ENCODE results near the gene ITPRIPL2.

Gene ITPRIPL2

GRCh38 chr16:19123535-19124178, 9.9 kb downstream of the ITPRIPL2 start:
- DNase-seq: no peak

- DNase-seq: no peak
These were observed 12.5 kb downstream of the ITPRIPL2 start for GRCh38 chr16:19126300-19126699.

- no peak for DNase-seq
These were observed 13.4 kb downstream of the ITPRIPL2 start for GRCh38 chr16:19127205-19127604.

GRCh38 chr16:19127674-19128131, 13.9 kb downstream of the ITPRIPL2 start:
- DNase-seq: no peak

- DNase-seq: no peak
These were observed 14.9 kb downstream of the ITPRIPL2 start for GRCh38 chr16:19128454-19129200.

DNA sequence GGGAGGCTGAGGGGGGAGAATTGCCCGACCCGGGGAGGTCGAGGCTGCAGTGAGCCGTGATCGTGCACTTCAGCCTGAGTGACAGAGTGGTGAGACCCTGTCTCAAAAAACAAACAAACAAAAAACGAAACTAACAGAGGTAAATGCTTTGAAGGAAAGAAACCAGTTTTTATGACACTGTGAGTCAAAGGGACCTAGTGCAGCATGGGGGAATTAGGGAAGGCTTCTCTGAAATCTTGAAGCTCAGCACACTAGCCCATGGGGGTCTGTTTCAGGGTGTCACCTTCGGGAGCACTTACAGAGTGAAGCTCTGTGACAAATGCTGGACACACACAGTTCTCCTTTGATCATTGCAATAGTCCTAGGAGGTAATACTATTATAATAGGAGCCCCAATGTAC, 16.6 kb downstream of the ITPRIPL2 start:
- DNase-seq: no peak

GRCh38 chr16:19130852-19131824, 17.4 kb downstream of the ITPRIPL2 start:
- no peak for DNase-seq

DNA sequence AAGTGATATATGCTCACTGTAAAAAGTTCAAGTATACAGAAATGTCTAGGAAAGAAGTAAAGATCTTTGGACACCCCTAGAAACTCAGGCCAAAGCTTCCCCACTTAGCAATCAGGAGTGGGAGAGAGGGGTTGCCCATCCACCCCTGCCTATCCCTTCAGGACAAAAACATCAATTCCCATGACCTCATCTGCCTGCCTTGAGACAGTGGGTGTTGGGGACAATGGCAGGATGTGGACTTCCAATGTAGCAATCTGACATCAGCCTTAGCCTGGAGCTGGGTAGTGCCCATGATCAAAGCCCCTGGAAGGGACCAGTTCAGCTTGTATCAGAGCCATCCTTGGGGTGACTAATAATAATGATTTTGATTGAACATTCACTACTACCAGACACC, 18.1 kb downstream of the ITPRIPL2 start:
- DNase-seq: no peak

GRCh38 chr16:19132255-19132654, 18.5 kb downstream of the ITPRIPL2 start:
- DNase-seq: no peak

DNA sequence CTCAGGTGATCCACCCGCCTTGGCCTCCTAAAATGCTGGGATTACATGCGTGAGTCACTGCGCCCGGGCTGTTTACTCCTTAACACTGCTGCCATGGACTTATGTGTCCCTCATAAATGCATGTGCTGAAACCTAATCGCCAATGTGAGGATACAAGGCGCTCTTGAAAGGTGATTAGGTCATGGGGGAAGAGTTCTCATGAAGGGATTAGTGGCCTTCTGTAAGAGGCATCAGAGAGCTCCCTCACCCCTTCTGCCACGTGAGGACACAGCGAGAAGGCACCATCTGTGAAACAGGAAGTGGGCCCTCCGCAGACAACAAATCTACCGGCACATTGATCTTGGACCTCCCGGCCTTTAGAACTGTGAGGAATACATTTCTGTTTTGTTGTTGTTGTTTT, 19.1 kb downstream of the ITPRIPL2 start:
- DNase-seq: no peak

DNA sequence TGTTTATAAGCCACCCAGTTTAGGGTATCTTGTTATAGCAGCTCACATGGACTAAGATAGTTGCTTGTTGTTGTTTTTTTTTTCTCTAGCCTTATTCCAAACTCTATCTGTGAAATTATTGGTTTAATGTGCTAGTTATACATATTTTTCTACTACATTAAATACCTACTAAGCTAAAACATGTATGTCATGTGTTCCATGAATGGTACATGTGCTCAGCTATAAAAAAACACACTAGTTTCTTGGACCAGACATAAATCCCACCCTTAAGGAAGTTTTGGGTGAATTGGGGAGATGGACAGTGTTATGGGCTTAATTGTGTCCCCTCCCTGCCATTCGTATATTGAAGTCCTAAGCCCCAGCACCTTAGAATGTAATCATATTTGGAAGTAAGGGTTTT, 19.8 kb downstream of the ITPRIPL2 start:
- no peak for DNase-seq

- DNase-seq: no peak
These were observed 21.6 kb downstream of the ITPRIPL2 start for GRCh38 chr16:19135201-19135842.

- DNase-seq: no peak
These were observed 22.2 kb downstream of the ITPRIPL2 start for GRCh38 chr16:19135896-19136438.

GRCh38 chr16:19136549-19137196, 22.9 kb downstream of the ITPRIPL2 start:
- no peak for DNase-seq

GRCh38 chr16:19137201-19138128, 23.7 kb downstream of the ITPRIPL2 start:
- DNase-seq: no peak

- peak; percentile 28 for DNase-seq
These were observed 24.8 kb downstream of the ITPRIPL2 start for GRCh38 chr16:19138601-19139000.

GRCh38 chr16:19139436-19140091, 25.8 kb downstream of the ITPRIPL2 start:
- DNase-seq: no peak

- no peak for DNase-seq
These were observed 26.6 kb downstream of the ITPRIPL2 start for GRCh38 chr16:19140396-19140795.

- DNase-seq: no peak
These were observed 29.3 kb downstream of the ITPRIPL2 start for GRCh38 chr16:19142939-19143598.

DNA sequence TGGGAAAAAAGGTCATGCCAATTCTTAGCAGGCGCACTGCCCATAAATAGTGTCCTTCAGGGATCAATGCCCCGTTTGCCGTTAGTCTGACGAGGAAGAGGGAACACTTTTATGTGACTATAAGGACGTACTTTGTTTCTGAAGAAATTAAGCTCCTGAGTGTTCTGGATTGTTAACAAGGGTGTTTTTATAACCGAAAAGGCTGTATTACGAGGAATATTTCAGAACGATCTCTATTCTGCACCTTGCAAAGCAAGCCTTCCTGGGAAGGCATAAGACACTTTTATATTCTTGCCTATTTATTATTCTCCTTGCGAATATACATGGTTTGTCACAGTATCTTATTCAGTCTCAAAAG, 29.8 kb downstream of the ITPRIPL2 start:
- no peak for DNase-seq
